GM23338 (cell line): Measurements from ENCODE around the gene PHGDH. TPM values are rescaled to one million over a fixed set of nuclear protein-coding genes. Genes with fewer than 3 reads are reported as not detected.
A peak's percentile ranks its signal among the peaks of the same experiment; 100 is the strongest.

ENCODE experiments used
- ATAC-seq: fragments of 200-7000 bp; cut with Tn5 transposase; 3 replicates; pipeline ENCODE4 v1.9.1; 2020
- DNase-seq: peaks from one replicate; pipeline ENCODE4 v3.0.0-alpha.2; 2015; ENCODE audit warnings: low spot score
- H2AFZ ChIP-seq: fragments of 200-600 bp; sonication (generic); 2 replicates; pipeline ENCODE4 v1.8.0; 2016; ENCODE audit warnings: antibody characterized with exemption, mild to moderate bottlenecking, moderate library complexity
- H3F3A ChIP-seq: fragments of 200-600 bp; sonication (generic); replicated peaks from 2 replicates; pipeline ENCODE4 v1.8.0; 2017; ENCODE audit warnings: antibody characterized with exemption, mixed run types, low read depth
- H3K27ac ChIP-seq: fragments of 200-600 bp; sonication (generic); 2 replicates; pipeline ENCODE4 v1.6.1; 2016; ENCODE audit warnings: low read depth
- H3K27me3 ChIP-seq: fragments of 200-600 bp; sonication (generic); 2 replicates; pipeline ENCODE4 v1.8.0; 2016; ENCODE audit warnings: mild to moderate bottlenecking, mixed run types, moderate library complexity; ENCODE audit not compliant: insufficient read depth
- H3K36me3 ChIP-seq: fragments of 200-600 bp; sonication (generic); 2 replicates; pipeline ENCODE4 v1.8.0; 2016; ENCODE audit warnings: mild to moderate bottlenecking; ENCODE audit not compliant: insufficient read depth
- H3K4me1 ChIP-seq: fragments of 200-600 bp; sonication (generic); 2 replicates; pipeline ENCODE4 v1.8.0; 2016; ENCODE audit warnings: mild to moderate bottlenecking, moderate library complexity; ENCODE audit not compliant: insufficient read depth
- H3K4me2 ChIP-seq: fragments of 200-600 bp; sonication (generic); 2 replicates; pipeline ENCODE4 v1.7.1; 2017; ENCODE audit warnings: mixed run types
- H3K4me3 ChIP-seq: fragments of 200-600 bp; sonication (generic); 2 replicates; pipeline ENCODE4 v1.6.1; 2016; ENCODE audit warnings: mixed run types
- H3K79me2 ChIP-seq: fragments of 200-600 bp; sonication (generic); replicated peaks from 2 replicates; pipeline ENCODE4 v1.8.0; 2017; ENCODE audit warnings: mild to moderate bottlenecking; ENCODE audit not compliant: insufficient read depth
- H3K9me2 ChIP-seq: fragments of 200-600 bp; sonication (generic); 2 replicates; pipeline ENCODE4 v1.8.0; 2017; ENCODE audit not compliant: insufficient read depth
- H4K20me1 ChIP-seq: fragments of 200-600 bp; sonication (generic); replicated peaks from 2 replicates; pipeline ENCODE4 v1.8.0; 2017; ENCODE audit warnings: mild to moderate bottlenecking; ENCODE audit not compliant: insufficient read depth
- H3K27ac Mint-ChIP-seq: 2 replicates; pipeline ENCODE4 v1.8.0; 2020; ENCODE audit warnings: inconsistent platforms, mild to moderate bottlenecking, moderate library complexity, mixed read lengths
- H3K27me3 Mint-ChIP-seq: 3 replicates; pipeline ENCODE4 v1.8.0; 2022; ENCODE audit warnings: low read depth, mild to moderate bottlenecking, moderate library complexity, mixed read lengths, inconsistent platforms; ENCODE audit not compliant: insufficient read depth, poor library complexity
- H3K36me3 Mint-ChIP-seq: 3 replicates; pipeline ENCODE4 v1.8.0; 2021; ENCODE audit warnings: low read depth, mild to moderate bottlenecking, inconsistent platforms, moderate library complexity, mixed read lengths
- H3K4me1 Mint-ChIP-seq: 3 replicates; pipeline ENCODE4 v1.8.0; 2020; ENCODE audit warnings: mild to moderate bottlenecking, inconsistent platforms, mixed read lengths
- H3K4me3 Mint-ChIP-seq: 3 replicates; pipeline ENCODE4 v1.8.0; 2021; ENCODE audit warnings: moderate library complexity, mild to moderate bottlenecking, inconsistent platforms, mixed read lengths
- H3K9me3 Mint-ChIP-seq: 3 replicates; pipeline ENCODE4 v1.8.0; 2020; ENCODE audit warnings: moderate library complexity, mild to moderate bottlenecking, inconsistent platforms, mixed read lengths
- CREB1 ChIP-seq: fragments of 250-450 bp; sonication (Bioruptor Pico); IDR thresholded peaks from 2 replicates; pipeline ENCODE4 v1.5.0; 2020; ENCODE audit warnings: low read depth, mild to moderate bottlenecking, moderate library complexity
- CTCF ChIP-seq, 2 experiments: fragments of 200-600 bp in 1 of 2; sonication (generic) in 1 of 2; conservative IDR thresholded peaks; 2 replicates each; pipeline versions ENCODE4 v1.5.1 to v1.6.1; 2016 to 2017; ENCODE audit warnings: antibody characterized with exemption in 2 of 2, low read depth in 2 of 2, mild to moderate bottlenecking in 2 of 2, moderate library complexity in 1 of 2
- EZH2 ChIP-seq: fragments of 200-600 bp; sonication (generic); IDR thresholded peaks from one replicate; pipeline ENCODE4 v1.8.0; 2017; ENCODE audit warnings: antibody characterized with exemption, mild to moderate bottlenecking, low read depth; ENCODE audit not compliant: unreplicated experiment
- EZH2phosphoT487 ChIP-seq: fragments of 200-600 bp; sonication (generic); IDR thresholded peaks from one replicate; pipeline ENCODE4 v1.8.1; 2018; ENCODE audit warnings: antibody characterized with exemption; ENCODE audit not compliant: unreplicated experiment
- JUNB ChIP-seq: IDR thresholded peaks from one replicate; pipeline ENCODE4 v1.6.1; 2016; ENCODE audit warnings: antibody characterized with exemption; ENCODE audit not compliant: unreplicated experiment
- NANOG ChIP-seq: IDR thresholded peaks from 2 replicates; pipeline ENCODE4 v1.6.1; 2016; ENCODE audit warnings: antibody characterized with exemption, borderline replicate concordance
- POLR2AphosphoS5 ChIP-seq: IDR thresholded peaks from 2 replicates; pipeline ENCODE4 v1.6.1; 2016; ENCODE audit warnings: antibody characterized with exemption, low read depth
- REST ChIP-seq: IDR thresholded peaks from one replicate; pipeline ENCODE4 v1.6.1; 2018; ENCODE audit warnings: antibody characterized with exemption; ENCODE audit not compliant: unreplicated experiment
- STAT1 ChIP-seq: IDR thresholded peaks from one replicate; pipeline ENCODE4 v1.6.1; 2016; ENCODE audit warnings: antibody characterized with exemption; ENCODE audit not compliant: unreplicated experiment
- ZNF114 ChIP-seq: fragments of 250-450 bp; sonication (Bioruptor Pico); IDR thresholded peaks from 2 replicates; pipeline ENCODE4 v1.5.0; 2020; ENCODE audit warnings: mild to moderate bottlenecking, moderate library complexity
- ZNF331 ChIP-seq: fragments of 250-450 bp; sonication (Bioruptor Pico); IDR thresholded peaks from 2 replicates; pipeline ENCODE4 v1.5.0; 2020; ENCODE audit warnings: low read depth, mild to moderate bottlenecking, moderate library complexity
- ZNF462 ChIP-seq: fragments of 250-450 bp; sonication (Bioruptor Pico); IDR thresholded peaks from 2 replicates; pipeline ENCODE4 v1.5.0; 2020; ENCODE audit warnings: mild to moderate bottlenecking, moderate library complexity
- polyA plus RNA-seq: library from polyadenylated mRNA; unstranded; fragments of >200 nt; fragmentation: Nextera tagmentation; extraction: Ambion mirVana; gene quantifications from 2 replicates; pipeline ENCODE4 v1.2.1, GENCODE V29; 2016
- total RNA-seq: library from RNA; depleted of rRNA; stranded (reverse); fragments of >200 nt; shearing (Covaris generic); gene quantifications from 2 replicates; pipeline ENCODE4 v1.2.3, GENCODE V29; 2014
- TF ChIP-seq, protein P1 (sequence below): IDR thresholded peaks from 2 replicates; pipeline ENCODE4 v1.6.1; 2016; ENCODE audit warnings: antibody characterized with exemption

Gene PHGDH
- total and polyA plus RNA-seq, 2 experiments from 2014 or later = 612 to 885 TPM

DNA sequence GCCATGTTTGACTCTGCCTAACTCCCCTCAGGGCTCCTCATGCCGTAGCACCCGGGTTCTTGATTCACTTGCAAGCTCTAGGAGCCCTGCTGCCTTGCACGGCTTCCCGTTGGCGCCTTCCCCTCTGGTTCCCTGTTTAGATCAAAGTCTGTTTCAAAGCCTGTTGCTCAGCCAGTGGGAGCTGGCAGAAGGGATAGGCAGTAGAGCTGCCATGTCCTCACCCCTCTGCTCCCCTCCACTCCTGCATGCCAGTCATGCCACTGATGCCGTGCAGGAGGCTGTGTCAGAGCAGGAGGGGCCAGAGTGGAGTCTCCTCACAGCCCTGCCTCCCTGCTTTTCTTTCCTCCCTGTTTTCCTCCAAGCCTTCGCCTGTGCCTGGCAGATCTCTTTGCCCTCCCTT lies 30.5 kb downstream of the PHGDH start:
- Histone ChIP-seq H3K27me3 (no peaks in the 10 kb centered on the region), H3K9me2 (no peaks in the 10 kb centered on the region), H3K27ac (no peak overlapping the region; the same call in 1 of the 2 replicates), H3K36me3 (peaks cover 31% of the 10 kb centered on the region), H3K4me1 (peaks cover 19% of the 10 kb centered on the region), H3F3A (peaks cover 39% of the 10 kb centered on the region), H2AFZ (no peak overlapping the region), H3K4me3 (no peak overlapping the region), H3K4me2 (no peak overlapping the region), H3K79me2 (no peaks in the 10 kb centered on the region), H4K20me1 (peaks cover 14% of the 10 kb centered on the region)
- DNase-seq (no peak), ATAC-seq (no peak)
- no peaks in the 10 kb centered on the region for H3K9me3 Mint-ChIP-seq
- peaks cover 23% of the 10 kb centered on the region for H3K27me3 Mint-ChIP-seq
- H3K36me3 Mint-ChIP-seq = peaks cover 78% of the 10 kb centered on the region
- no peak overlapping the region for H3K4me3 Mint-ChIP-seq
- TF ChIP-seq EZH2 (no peak), ZNF462 (no peak), STAT1 (no peak), NANOG (no peak), ZNF114 (CRISPR knock-in tag) (no peak), EZH2phosphoT487 (no peak), CREB1 (CRISPR knock-in tag) (no peak), CTCF (conservative IDR thresholded peaks at IDR 0.05; ENCODE audit: low read depth in 2 of 2) (no peak), POLR2AphosphoS5 (no peak), REST (no peak), ZNF331 (CRISPR knock-in tag) (no peak), JUNB (no peak)
- TF ChIP-seq, protein P1, sequence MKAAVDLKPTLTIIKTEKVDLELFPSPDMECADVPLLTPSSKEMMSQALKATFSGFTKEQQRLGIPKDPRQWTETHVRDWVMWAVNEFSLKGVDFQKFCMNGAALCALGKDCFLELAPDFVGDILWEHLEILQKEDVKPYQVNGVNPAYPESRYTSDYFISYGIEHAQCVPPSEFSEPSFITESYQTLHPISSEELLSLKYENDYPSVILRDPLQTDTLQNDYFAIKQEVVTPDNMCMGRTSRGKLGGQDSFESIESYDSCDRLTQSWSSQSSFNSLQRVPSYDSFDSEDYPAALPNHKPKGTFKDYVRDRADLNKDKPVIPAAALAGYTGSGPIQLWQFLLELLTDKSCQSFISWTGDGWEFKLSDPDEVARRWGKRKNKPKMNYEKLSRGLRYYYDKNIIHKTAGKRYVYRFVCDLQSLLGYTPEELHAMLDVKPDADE = no peak
- H3K4me1 Mint-ChIP-seq = peaks cover 36% of the 10 kb centered on the region
- peak overlapping the region; percentile 28; the same call in 1 of the 2 replicates for H3K27ac Mint-ChIP-seq
